ENCODE measurements around the gene AIF1.

- TF ChIP-seq, protein P1, sequence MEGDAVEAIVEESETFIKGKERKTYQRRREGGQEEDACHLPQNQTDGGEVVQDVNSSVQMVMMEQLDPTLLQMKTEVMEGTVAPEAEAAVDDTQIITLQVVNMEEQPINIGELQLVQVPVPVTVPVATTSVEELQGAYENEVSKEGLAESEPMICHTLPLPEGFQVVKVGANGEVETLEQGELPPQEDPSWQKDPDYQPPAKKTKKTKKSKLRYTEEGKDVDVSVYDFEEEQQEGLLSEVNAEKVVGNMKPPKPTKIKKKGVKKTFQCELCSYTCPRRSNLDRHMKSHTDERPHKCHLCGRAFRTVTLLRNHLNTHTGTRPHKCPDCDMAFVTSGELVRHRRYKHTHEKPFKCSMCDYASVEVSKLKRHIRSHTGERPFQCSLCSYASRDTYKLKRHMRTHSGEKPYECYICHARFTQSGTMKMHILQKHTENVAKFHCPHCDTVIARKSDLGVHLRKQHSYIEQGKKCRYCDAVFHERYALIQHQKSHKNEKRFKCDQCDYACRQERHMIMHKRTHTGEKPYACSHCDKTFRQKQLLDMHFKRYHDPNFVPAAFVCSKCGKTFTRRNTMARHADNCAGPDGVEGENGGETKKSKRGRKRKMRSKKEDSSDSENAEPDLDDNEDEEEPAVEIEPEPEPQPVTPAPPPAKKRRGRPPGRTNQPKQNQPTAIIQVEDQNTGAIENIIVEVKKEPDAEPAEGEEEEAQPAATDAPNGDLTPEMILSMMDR (IDR thresholded peaks at IDR 0.05) = no peak
- TF ChIP-seq POLR2A (IDR thresholded peaks at IDR 0.05) = no peak
Measured at GRCh38 chr6:31631209-31631608, 16.2 kb downstream of the AIF1 start.
